Measurements from ENCODE around the gene PRDM12. TPM values are rescaled to one million over a fixed set of nuclear protein-coding genes. Genes with fewer than 3 reads are reported as not detected.

The PRDM12 gene
- total and polyA plus RNA-seq, 2 of the 8 experiments (the other 6 are each of a cell fraction or from before 2014, with no cell fraction given) = 0.14 to 0.22 TPM

DNA sequence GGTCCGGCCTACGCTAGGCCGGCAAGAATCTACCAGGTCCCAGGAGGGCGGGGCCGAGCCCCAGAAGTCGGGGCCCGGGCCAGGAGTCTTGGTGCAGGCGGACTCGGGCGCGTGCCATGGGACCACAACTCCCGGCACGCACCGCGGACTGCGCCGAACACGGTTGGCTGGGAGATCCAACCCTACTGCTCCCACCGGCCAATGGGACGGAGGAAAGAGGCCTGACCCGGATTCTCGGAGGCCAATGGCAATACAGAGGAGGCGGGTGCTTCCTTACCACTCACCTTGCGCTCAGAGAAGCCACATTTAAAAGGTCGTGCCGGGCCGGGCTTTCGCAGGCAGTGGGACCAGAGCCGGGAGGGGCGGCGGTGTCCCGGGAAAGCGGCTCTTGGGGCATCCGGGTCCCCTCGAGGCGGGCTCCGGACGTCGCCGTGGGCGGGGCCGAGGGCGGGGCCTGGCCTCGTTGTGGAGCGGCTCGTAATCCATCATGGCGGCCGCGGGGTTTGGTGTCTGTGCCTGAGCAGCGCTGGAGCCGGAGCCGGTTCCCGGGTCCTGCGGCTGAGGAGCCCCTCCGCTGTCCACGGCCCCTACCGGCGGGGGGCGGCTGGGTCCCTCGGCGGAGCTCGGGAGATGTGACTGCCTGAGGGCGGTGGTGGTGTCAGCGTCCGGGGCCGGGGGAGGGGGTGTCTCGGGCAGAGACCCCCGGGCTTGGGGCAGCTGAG is 48.3 kb downstream of the PRDM12 start:
- peaks cover 5% of the 10 kb centered on the region for H3K23me2 ChIP-seq (ENCODE audit: low read depth, low read length)
- no peaks in the 10 kb centered on the region for H3K9me3 ChIP-seq (ENCODE audit: insufficient read depth in 2 of 2, low read depth in 1 of 2, low read length in 1 of 2)
- H3K79me2 ChIP-seq (ENCODE audit: control insufficient read depth in 1 of 2, insufficient read depth in 2 of 2, low read length in 2 of 2) = peaks cover 0 to 43% of the 10 kb centered on the region in 2 experiments; a peak in 3 of 4 replicates
- no peak overlapping the region for H3K4ac ChIP-seq (replicated peaks; ENCODE audit: insufficient read length, low read depth, low read length)
- peak overlapping the region; percentile 90 for H3K18ac ChIP-seq (ENCODE audit: extremely low read depth, low read length)
- H4K8ac ChIP-seq (ENCODE audit: extremely low read depth, insufficient read depth, low read length) = peak overlapping the region; percentile 96; the same call in 1 of the 2 replicates
- H2BK20ac ChIP-seq (ENCODE audit: low read length) = no peak overlapping the region
- no peak overlapping the region for H4K91ac ChIP-seq (replicated peaks; ENCODE audit: insufficient read length, low read length)
- H3K9ac ChIP-seq (replicated peaks in 1 of 4; ENCODE audit: extremely low read depth in 1 of 4, low read depth in 3 of 4, low read length in 3 of 4) = peak overlapping the region; percentile 81 to 93 (median 90)
- no peaks in the 10 kb centered on the region for H3K36me3 ChIP-seq (ENCODE audit: control insufficient read depth in 2 of 4, insufficient read depth in 4 of 4, low read length in 3 of 4)
- DNase-seq (ENCODE audit: low read depth in 1 of 2, low spot score in 2 of 2) (peak; percentile 95), FAIRE-seq (no peak)
- peak overlapping the region; percentile 78 for H2BK5ac ChIP-seq (ENCODE audit: low read depth, low read length)
- H3K4me1 ChIP-seq (replicated peaks in 1 of 4; ENCODE audit: control insufficient read depth in 3 of 4, insufficient read depth in 4 of 4, low read length in 3 of 4) = peaks cover 2 to 9% (median 3%) of the 10 kb centered on the region in 4 experiments; a peak in 4 of 7 replicates
- 1% methylated on average over 44 of the region's 68 CpGs; no CpG with 5 or more reads in 1 of the 2 experiments for WGBS, 2 experiments (ENCODE audit: extremely low coverage in 1 of 2, insufficient coverage in 1 of 2, insufficient read length in 1 of 2, insufficient replicate concordance in 2 of 2, low coverage in 1 of 2, low lambda C conversion rate in 2 of 2, missing lambda C conversion rate in 1 of 2)
- peaks cover 2% of the 10 kb centered on the region; the same call in 1 of the 2 replicates for H3K79me1 ChIP-seq (ENCODE audit: low read depth, low read length)
- H3K14ac ChIP-seq (ENCODE audit: insufficient read length) = no peak overlapping the region
- no peak overlapping the region for H2BK120ac ChIP-seq (replicated peaks; ENCODE audit: low read depth, low read length)
- H4K20me1 ChIP-seq (replicated peaks in 1 of 2; ENCODE audit: control insufficient read depth in 1 of 2, insufficient read depth in 2 of 2, low read length in 2 of 2) = peaks cover 0 to 16% of the 10 kb centered on the region in 2 experiments
- peak overlapping the region; percentile 84 to 96 for H3K4me2 ChIP-seq (ENCODE audit: insufficient read depth in 1 of 2, low read depth in 2 of 2, low read length in 2 of 2)
- no peak overlapping the region for H2BK12ac ChIP-seq (ENCODE audit: low read depth, low read length)
- H3K23ac ChIP-seq (ENCODE audit: insufficient read length) = no peak overlapping the region
- H3K27ac ChIP-seq (ENCODE audit: low read depth, low read length) = peak overlapping the region; percentile 96
- no peak overlapping the region for H2AK5ac ChIP-seq (ENCODE audit: low read depth, low read length)
- H3K4me3 ChIP-seq (ENCODE audit: extremely low read depth in 1 of 4, insufficient read depth in 2 of 4, low read depth in 3 of 4, low read length in 4 of 4) = peak overlapping the region; percentile 68 to 86 (median 76)
- no peak overlapping the region for H2AFZ ChIP-seq (ENCODE audit: low read length)
- peak overlapping the region; percentile 81 for H3K56ac ChIP-seq (replicated peaks; ENCODE audit: insufficient read length, low read depth, low read length)
- H3K27me3 ChIP-seq (replicated peaks in 1 of 4; ENCODE audit: control insufficient read depth in 3 of 4, extremely low read depth in 1 of 4, insufficient read depth in 3 of 4, low read length in 3 of 4) = no peaks in the 10 kb centered on the region
- ChIA-PET POLR2A (ENCODE audit: partially characterized antibody) (interaction anchor here (0.9 to 1.3 kb wide), 6 partner anchors 11 to 153 kb away, joined by 3 to 7 read pairs (median 4); partner anchors contain the start of gene EXOSC2), CTCF (ENCODE audit: partially characterized antibody) (interaction anchor here (0.8 to 3.2 kb wide), 6 partner anchors 11 to 154 kb away, joined by 3 to 29 read pairs (median 4); no protein-coding TSS in a partner anchor)
- no peak overlapping the region for H2BK15ac ChIP-seq (ENCODE audit: low read length)
- peak overlapping the region; percentile 99 for H4K5ac ChIP-seq (ENCODE audit: insufficient read length, low read depth, low read length)
- no peak for TF ChIP-seq CTBP2 (IDR thresholded peaks at IDR 0.05; ENCODE audit: borderline replicate concordance, insufficient read depth, insufficient read length, low read length)
- TF ChIP-seq NRF1 (IDR thresholded peaks at IDR 0.05; ENCODE audit: low read depth, low read length) = no peak
- TF ChIP-seq EZH2 (IDR thresholded peaks at IDR 0.05; ENCODE audit: low read depth, low read length, severe bottlenecking) = no peak
- TF ChIP-seq GABPA (IDR thresholded peaks at IDR 0.05; ENCODE audit: borderline replicate concordance, insufficient read depth, low read length) = no peak; the same call in 1 of the 2 replicates
- no peak for TF ChIP-seq EGR1 (IDR thresholded peaks at IDR 0.05; ENCODE audit: borderline replicate concordance, low read depth, low read length)
- peak; percentile 69 for TF ChIP-seq POLR2AphosphoS5 (IDR thresholded peaks at IDR 0.05; ENCODE audit: low read depth, low read length)
- TF ChIP-seq SIN3A (conservative IDR thresholded peaks at IDR 0.05 in 1 of 2, IDR thresholded peaks at IDR 0.05 in 1 of 2; ENCODE audit: low read depth in 1 of 2, low read length in 2 of 2) = peak in 1 of 2 experiments; percentile 56; a peak in 1 of 4 replicates
- no peak for TF ChIP-seq CBX8 (IDR thresholded peaks at IDR 0.05; ENCODE audit: borderline replicate concordance, low read depth, low read length)
- no peak for TF ChIP-seq SRF (IDR thresholded peaks at IDR 0.05; ENCODE audit: low read depth, low read length)
- TF ChIP-seq KDM5A (IDR thresholded peaks at IDR 0.05; ENCODE audit: low read length) = 0 out of 2 replicates have a peak, but pooled peaks have one; percentile 37
- TF ChIP-seq TAF1 (IDR thresholded peaks at IDR 0.05; ENCODE audit: low read depth, low read length) = peak; percentile 94
